HPDE6-E6E7 (cell line): ENCODE results near the gene ACSS2.
"Not testable (repeated sequence)": the region's sequence is repeated elsewhere in the genome, so short reads cannot be mapped to it uniquely, and the experiment has no call there.

Experiments used
- DNase-seq: peaks from one replicate; pipeline ENCODE4 v3.0.0; 2011; ENCODE audit warnings: missing footprints; ENCODE audit errors: extremely low spot score

ACSS2 gene

DNA sequence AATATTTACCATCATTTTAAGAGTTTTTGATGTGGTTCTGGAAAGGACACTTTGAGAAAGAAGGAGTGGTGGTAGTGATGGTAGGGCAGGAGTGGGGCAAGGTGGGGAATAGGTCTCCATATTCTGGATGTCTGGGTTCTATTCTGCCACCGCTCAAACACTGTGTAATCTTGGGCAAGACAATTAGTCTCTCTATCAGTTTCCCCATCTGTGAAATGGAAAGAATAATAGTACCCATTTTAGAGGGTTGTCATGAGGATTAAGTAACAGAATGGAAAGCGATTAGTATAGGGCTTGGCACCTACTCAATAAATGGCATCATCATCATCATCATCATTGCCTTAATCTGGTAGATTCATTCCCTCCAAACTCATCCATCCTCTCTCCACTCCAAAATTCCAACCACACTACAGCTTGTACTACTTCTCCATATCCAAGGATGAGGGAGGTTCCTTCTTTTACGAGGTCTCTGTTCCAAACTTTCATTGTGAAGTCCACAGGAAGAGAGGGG lies 2.8 kb upstream of the ACSS2 start:
- no peak for DNase-seq

DNA sequence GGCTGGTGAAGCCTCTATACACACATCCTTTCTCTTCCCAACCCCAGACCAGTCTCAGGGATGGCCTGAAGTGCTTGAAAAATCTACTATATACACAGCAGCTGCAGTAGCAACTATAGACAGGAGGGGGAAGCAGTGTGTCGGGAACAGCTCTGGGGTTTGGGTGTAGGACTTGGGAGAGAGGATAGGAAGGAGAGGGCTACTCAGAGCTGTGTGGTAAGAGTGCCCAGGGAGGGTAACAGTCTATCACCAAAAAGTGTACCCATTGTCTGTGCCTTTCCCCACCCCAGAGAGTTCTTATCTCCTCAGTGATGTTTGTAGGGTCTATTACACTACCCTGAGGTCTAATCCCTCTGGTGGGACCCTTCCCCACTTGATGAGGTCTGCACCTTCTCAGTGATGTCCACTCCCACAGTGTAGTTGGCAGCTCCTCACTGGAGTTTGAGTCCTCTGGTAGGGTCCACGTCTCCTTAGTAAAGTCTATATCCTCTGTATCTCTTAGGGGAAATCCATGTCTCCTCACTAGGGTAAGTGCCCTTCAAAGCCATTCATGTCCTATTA lies 2.2 kb upstream of the ACSS2 start:
- DNase-seq = peak; percentile 97

DNA sequence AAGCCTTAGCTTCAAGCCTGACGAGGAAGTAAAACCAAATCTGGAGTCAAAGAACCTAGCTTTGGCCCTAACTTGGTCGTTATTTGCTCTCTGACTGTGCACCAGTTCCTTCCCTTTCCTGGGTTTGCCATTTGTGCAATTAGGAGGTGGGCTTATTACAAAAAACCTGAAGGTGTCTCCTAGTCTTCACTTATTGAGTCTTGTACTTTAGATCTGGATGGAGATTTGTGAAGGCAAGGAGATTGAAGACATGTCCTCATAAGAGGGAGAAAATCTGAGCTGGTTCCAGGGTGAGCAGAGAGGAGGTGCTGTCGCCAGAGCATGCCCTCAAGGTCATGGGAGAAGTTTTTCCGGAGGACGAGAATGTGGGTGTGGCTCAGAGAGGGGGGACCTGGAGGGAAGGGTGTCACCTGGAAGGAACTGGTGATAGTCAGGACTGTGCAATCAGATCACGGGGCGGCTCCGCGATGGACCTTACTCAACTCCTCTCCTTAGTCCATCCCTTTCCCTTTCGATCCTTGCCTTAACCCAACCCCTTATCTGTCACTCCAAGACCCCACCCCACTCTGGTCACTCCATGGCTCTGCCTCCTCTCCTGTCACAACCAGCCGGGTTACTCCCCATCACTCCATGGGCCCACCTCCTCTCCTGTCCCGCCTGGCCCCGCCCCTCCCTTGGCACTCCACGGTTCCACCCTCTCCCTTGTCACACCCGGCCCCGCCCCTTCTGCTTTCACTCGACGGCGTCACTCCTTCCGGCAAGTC lies 588 bp upstream of the ACSS2 start:
- DNase-seq = peak; percentile 100

DNA sequence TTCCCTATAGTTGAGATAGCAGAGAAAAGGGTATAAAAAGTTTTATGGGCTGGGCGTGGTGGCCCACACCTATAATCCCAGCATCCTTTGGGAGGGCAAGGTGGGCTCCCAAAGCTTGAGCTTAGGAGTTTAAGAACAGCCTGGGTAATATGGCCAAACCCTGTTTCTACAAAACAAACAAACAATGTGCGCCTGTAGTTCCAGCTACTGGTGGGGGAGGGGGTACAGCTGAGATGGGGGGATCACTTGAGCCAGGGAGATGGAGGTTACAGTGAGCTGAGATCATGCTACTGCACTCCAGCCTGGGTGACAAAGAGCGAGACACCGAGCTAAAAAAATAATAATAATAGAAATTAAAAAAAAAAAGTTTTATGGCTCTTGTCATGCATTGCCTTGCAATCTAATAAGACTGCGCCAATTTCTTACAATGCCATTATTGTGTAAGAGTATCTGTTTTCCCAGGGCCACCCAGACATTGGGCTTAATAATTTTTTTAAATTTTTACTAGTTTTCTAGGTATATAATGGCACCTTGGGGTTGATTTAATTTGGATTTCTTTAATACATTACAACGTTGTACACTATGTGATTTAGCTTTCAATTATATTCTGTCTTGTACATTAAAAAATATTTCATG lies 3.9 kb downstream of the ACSS2 start:
- DNase-seq = no peak

DNA sequence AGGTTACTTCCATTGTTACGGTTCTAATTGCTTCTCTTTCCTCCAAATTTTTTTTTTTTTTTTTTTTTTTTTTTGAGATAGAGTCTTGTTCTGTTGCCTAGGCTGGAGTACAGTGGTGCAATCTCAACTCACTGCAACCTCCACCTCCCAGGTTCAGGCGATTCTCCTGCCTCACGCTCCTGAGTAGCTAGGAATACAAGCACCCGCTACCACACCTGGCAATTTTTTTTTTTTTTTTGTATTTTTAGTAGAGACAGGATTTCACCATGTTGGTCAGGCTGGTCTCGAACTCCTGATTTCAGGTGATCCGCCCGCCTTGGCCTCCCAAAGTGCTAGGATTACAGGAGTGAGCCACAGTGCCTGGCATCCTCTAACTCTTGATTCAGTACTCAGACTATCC lies 4.6 kb downstream of the ACSS2 start:
- not testable (repeated sequence) for DNase-seq

DNA sequence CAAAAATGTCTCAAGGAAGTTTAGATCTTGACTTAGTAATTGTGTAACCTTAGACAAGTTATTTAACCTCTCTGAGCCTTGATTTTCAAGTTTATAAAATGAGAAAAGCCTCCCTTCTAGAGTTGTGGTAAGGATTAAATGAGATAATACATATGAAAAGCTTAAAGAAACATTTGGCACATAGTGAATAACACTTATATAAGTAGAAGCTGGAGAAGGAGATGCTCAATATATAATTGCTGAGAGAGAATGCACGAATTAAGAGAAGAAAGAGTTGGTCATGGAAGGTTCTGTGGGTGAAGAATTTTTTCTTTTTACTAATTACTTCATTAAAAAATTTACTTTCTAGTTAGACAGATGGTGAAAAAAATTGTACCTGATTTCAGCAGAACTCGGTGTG lies 5.3 kb downstream of the ACSS2 start:
- DNase-seq = no peak

DNA sequence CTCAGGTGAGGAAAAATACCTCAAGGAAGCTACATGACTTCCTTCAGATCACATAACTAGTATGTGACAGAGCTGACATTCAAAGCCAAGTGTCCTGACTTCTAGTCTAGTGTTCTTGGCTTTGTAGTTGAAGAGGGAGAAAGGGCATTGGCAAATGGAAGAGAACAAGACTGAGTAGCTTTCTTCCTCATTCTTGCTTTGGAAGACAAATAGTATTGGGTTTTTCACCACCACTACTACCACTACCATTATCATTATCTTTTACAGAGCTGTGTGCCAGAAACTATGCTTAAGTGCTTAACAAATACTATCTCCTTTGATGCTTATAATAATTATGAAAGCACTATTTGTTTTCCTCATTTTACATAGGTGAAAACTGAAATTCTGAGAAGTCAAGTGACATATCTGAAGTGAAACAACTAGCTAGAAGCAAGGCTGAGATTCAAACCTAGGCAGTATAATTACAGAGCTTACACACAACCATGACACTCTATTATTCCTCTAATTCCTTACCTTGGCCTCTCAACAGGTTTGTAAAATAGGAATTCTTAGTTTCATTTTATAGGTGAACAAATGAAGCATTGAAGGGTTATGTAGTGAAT lies 6.8 kb downstream of the ACSS2 start:
- no peak for DNase-seq

DNA sequence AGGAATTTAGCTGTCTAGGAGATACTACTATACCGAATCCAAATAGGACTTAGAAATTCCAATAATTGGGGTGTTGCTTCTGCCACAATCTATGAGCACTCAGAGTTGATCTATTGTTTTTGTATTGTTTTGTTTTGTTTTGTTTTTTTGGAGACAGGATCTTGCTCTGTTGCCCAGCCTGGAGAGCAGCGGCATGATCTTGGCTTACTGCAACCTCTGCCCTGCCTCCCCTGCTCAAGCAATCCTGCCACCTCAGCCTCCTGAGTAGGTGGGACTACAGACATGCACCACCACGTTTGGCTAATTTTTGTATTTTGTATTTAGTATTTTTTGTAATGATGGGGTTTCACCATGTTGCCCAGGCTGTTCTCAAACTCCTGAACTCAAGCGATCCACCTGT lies 7.4 kb downstream of the ACSS2 start:
- no peak for DNase-seq

DNA sequence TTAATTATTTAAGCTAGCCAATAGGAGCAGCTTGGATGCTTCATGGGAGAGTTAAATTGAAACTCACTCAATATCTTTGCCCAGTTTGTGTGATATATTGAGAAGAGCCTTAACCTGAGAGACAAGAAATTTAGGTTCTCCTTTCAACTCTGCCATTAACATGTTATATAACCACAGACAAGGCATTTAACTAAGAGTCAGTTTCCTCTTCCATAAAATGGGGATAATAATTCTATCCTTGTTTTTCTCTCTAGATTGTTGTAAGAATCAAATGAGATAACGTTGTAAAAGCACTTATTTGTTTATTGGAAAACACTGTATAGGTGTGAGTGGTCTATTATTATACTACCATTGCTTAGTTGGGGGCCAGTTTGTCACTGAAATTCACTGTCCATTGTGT lies 7.8 kb downstream of the ACSS2 start:
- DNase-seq = no peak

DNA sequence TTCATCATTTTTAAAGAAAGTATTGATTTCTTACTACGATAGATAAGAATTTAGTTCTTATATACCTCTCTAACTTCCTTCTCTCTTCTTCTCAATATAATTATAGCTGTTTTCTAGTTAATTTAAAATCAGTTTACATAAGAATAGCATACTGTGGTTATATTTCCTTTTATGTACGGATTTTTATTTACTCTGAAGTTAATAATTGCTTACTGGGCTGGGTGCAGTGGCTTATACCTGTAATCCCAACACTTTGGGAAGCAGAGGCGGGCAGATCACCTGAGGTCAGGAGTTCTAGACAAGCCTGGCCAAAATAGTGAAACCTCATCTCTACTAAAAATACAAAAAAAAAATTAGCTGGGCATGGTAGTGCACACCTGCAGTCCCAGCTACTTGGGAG lies 9.7 kb downstream of the ACSS2 start:
- DNase-seq = no peak

DNA sequence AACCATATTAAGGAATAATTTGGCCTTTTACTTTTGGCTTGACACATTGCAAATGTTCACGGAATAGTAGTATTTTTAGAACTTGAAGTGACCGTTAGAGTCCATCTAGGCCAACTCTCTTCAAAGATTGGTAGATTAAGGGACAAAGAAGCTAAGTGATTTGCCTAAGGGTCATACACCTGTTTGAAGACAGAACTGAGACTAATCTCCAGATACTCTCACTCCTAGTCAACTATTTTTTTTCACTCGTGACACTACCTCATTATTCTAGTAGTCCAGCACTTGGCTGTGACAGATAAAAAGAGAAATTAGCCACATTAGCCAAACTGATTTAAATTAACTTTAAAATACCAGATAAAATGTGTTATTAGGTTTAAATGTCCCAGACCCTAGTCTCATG lies 10.6 kb downstream of the ACSS2 start:
- DNase-seq = no peak

DNA sequence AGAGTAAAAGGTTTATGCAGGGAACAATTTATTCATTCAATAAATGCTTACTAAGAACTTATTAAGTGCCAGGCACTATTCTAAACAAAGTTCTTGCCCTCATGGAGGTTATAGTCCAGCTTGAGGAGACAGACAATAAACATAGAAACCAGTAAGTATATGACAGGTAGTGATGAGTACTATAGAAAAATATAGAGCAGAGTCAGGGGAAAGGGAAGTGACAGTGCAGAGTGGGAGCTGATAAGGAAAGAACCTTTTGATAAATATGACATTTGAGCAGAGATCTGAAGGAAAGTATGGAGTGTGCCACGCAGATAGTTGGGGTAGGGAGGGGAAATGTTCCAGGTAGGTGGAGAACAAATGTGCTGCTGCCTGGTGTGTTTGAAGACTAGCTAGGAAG lies 12.1 kb downstream of the ACSS2 start:
- DNase-seq = no peak

DNA sequence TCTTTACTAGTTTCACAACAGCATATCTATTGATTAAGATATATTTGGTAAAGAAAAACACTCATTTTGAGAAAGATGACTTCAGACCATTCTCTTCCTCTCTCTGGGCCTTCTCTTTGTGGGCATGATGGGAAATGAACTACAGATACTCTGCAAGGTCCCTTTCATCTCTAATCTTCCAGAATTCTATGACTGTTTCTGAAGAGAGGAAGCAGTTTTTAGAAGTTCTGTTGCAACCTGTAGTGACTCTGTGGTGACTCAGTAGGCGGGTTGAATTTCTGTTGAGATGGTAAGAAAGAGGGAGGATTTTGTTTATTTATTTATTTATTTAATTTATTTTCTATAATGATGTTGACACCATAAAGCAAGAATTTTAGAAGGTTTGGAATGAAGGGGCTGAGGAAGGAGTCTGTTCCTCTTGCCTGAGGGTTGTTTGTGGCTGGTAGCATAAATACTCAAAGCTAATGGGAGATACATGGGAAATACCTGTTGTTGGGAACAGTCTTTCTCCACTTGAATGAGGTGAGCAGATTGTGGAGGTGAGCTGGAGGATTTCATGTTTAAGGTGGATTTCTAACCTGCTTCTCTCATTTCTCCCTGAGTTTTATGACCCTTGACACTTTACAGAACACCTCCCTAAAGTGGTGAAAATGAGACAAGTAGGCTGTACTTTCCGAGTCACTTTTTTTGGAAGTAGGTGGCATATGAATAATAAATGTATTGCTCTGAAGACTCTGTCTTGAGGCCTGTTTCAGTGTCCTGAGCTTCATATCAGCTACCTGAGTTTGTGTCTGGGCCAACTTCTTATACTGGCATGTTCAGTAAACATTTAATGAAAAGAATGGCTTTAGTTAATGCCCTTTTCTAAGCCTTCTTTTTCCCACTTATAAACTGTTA lies 15.0 kb downstream of the ACSS2 start:
- peak; percentile 88 for DNase-seq

DNA sequence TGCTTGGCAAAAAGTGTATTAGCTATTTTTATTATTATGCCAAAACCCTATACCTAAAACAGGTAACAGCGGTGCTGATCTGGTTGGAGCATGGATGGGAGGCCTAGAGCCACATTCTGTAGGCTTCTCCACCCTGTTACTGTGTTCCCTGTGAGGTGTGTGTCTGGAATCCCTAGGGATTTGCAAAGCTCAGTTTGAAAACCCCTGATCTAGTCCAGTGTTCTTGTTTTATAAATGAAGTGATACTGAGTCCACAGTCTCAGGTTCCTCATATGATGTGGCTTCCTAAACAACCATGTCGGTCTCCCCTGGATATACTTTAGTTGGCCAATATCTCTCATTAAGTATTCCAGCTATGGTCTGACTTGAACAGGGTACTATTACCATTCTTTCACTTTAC lies 16.3 kb downstream of the ACSS2 start:
- no peak for DNase-seq

DNA sequence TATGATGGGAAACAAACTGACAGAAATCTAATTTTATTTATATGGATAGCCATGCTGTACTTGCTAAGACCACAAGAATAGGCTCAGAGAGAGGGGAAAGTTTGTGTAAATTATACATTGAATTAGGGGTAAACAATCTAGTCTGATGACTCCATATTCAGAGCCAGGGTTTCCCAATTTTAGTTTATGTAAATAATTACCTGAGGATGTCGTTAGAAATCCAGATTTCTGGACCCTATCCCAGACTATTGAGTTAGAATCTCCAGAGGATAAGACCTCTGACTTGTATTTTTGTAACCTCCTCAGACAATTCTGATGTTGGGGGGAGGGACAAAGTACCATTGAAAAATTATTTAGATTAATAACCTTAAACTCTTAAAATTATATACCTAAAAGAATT lies 18.3 kb downstream of the ACSS2 start:
- no peak for DNase-seq

DNA sequence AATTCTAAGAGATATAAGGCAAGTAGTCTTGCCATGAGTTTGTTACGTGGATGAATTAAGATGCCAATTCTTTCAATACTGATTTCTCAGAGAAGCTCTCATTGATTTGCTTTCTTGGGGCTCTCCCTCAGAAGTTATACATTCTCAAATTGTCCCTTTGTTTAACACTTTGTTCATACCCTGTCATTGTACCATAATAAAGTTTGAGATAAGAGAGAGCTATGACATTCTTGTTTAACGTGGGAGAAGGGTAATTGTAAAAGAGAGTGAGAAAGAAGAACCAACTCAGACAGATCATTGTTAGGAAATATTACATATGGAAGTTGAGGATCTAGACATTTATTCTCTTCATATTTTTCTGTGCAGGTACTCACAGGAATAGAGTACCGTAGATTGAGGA lies 19.1 kb downstream of the ACSS2 start:
- no peak for DNase-seq

DNA sequence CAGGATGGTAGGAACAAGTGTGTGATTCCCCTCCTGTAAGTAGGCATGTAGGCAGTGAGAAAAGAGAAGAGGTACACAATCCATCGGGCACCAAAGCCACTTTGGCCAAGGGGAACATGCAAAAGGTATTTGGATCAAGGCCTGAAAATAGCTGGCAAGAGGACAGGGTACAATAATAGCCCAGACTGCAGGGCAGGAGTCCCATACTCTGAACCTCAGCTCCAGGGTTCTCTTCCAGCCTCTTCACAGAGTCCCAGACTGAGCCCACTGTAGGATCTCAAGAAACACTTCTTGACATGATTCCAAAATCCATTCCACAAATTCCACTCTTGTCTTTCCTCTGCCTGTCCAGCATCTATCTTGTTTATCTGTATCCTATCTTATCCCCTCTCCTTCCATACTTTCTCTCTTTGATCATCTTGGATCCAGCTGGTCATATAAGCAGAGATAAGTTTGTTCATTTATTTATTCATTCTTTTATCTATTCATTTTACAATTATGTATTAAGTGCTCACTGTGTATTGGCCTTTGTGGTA lies 19.7 kb downstream of the ACSS2 start:
- no peak for DNase-seq

DNA sequence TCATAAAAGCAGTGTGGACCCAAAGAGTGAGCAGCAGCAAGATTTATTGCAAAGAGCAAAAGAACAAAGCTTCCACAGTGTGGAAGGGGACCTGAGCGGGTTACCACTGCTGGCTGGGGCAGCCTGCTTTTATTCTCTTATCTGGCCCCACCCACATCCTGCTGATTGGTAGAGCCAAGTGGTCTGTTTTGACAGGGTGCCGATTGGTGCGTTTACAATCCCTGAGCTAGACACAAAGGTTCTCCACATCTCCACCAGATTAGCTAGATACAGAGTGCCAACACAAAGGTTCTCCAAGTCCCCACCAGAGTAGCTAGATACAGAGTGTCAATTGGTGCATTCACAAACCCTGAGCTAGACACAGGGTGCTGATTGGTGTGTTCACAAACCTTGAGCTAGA lies 21.7 kb downstream of the ACSS2 start:
- not testable (repeated sequence) for DNase-seq

DNA sequence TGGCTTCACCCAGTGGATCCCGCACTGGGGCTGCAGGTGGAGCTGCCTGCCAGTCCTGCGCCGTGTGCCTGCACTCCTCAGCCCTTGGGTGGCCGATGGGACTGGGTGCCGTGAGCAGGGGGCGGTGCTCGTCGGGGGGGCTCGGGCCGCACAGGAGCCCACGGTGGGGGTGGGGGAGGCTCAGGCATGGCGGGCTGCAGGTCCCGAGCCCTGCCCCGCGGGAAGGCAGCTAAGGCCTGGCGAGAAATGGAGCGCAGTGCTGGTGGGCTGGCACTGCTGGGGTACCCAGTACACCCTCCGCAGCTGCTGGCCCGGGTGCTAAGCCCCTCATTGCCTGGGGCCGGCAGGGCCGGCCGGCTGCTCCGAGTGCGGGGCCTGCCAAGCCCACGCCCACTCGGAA lies 22.3 kb downstream of the ACSS2 start:
- not testable (repeated sequence) for DNase-seq

DNA sequence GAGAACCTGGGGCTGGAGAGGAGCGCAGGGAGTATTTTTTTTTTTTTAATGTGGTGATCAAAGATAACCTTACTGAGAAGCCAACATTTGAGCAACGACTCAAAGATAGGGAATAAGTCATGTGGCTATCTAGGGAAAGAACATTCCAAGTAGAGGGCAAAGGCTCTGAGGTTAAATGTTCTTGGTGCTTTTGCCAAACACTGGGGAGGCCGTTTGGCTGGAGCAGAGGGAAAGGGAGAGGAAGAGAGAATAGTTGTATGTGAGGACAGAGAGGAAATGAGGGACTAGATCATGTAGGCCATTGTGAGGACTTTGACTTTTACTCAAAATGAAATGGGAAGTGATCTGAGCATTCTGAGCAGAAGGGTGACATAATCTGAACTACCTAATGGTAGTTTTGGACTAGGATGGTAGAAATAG lies 27.8 kb downstream of the ACSS2 start:
- no peak for DNase-seq
